ENCODE measurements around the gene B3GNT5.

The B3GNT5 gene

DNA sequence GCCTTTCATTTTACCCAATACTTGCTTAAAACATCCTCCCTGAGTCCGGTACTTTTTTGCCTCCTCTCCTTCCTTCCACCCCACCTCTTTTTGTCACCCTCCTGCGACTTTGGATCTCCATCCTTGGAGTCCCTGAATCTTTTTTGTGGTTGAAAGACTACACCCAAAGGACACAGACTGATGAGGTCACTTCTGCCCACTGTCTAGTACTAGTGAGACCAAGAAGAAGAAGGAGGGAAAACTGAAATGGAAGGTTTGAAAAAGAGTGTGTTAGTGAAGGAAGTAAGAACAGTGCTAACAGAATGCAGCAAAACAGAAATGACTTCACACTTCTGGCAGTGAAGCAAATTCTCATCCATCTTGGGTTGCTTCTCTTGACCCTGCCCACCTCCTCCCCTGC lies 6.6 kb downstream of the B3GNT5 start:
- no peaks in the 10 kb centered on the region for H3K9me3 ChIP-seq (ENCODE audit: control insufficient read depth, insufficient read depth, low read depth, low read length)
- H3K27ac ChIP-seq (ENCODE audit: extremely low read depth, low read depth, low read length) = no peak overlapping the region
- H3K4me3 ChIP-seq (ENCODE audit: low read depth, low read length) = no peak overlapping the region
- ChIA-PET POLR2A (no interaction called here), CTCF (no interaction called here)
- no peaks in the 10 kb centered on the region for H3K36me3 ChIP-seq (ENCODE audit: control insufficient read depth in 2 of 2, insufficient read depth in 1 of 2, low read length in 2 of 2)
- TF ChIP-seq RBAK (tag by site-specific recombination; IDR thresholded peaks at IDR 0.05) (no peak), ZNF654 (tag by site-specific recombination; IDR thresholded peaks at IDR 0.05; ENCODE audit: low read depth) (no peak), ZNF404 (tag by site-specific recombination; IDR thresholded peaks at IDR 0.05) (no peak), MYNN (tag by site-specific recombination; IDR thresholded peaks at IDR 0.05; ENCODE audit: borderline replicate concordance) (no peak), ZNF560 (tag by site-specific recombination; IDR thresholded peaks at IDR 0.05; ENCODE audit: borderline replicate concordance) (no peak), ZNF175 (tag by site-specific recombination; IDR thresholded peaks at IDR 0.05) (no peak), GFI1B (tag by site-specific recombination; IDR thresholded peaks at IDR 0.05) (no peak), ZNF146 (tag by site-specific recombination; IDR thresholded peaks at IDR 0.05) (no peak), GLIS2 (tag by site-specific recombination; IDR thresholded peaks at IDR 0.05) (no peak), ZIC2 (tag by site-specific recombination; IDR thresholded peaks at IDR 0.05) (no peak), SP7 (tag by site-specific recombination; IDR thresholded peaks at IDR 0.05) (no peak), ZNF114 (tag by site-specific recombination; IDR thresholded peaks at IDR 0.05) (no peak), ZNF391 (tag by site-specific recombination; IDR thresholded peaks at IDR 0.05; ENCODE audit: borderline replicate concordance, low read depth) (no peak)
- TF ChIP-seq, protein P1, sequence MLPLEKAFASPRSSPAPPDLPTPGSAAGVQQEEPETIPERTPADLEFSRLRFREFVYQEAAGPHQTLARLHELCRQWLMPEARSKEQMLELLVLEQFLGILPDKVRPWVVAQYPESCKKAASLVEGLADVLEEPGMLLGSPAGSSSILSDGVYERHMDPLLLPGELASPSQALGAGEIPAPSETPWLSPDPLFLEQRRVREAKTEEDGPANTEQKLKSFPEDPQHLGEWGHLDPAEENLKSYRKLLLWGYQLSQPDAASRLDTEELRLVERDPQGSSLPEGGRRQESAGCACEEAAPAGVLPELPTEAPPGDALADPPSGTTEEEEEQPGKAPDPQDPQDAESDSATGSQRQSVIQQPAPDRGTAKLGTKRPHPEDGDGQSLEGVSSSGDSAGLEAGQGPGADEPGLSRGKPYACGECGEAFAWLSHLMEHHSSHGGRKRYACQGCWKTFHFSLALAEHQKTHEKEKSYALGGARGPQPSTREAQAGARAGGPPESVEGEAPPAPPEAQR (tag by site-specific recombination; IDR thresholded peaks at IDR 0.05) = no peak
- TF ChIP-seq, protein P2, sequence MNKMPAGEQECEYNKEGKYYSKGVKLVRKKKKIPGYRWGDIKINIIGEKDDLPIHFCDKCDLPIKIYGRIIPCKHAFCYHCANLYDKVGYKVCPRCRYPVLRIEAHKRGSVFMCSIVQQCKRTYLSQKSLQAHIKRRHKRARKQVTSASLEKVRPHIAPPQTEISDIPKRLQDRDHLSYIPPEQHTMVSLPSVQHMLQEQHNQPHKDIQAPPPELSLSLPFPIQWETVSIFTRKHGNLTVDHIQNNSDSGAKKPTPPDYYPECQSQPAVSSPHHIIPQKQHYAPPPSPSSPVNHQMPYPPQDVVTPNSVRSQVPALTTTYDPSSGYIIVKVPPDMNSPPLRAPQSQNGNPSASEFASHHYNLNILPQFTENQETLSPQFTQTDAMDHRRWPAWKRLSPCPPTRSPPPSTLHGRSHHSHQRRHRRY (tag by site-specific recombination; IDR thresholded peaks at IDR 0.05) = no peak
- H3K4me1 ChIP-seq (ENCODE audit: control insufficient read depth, insufficient read depth, low read length) = no peaks in the 10 kb centered on the region

DNA sequence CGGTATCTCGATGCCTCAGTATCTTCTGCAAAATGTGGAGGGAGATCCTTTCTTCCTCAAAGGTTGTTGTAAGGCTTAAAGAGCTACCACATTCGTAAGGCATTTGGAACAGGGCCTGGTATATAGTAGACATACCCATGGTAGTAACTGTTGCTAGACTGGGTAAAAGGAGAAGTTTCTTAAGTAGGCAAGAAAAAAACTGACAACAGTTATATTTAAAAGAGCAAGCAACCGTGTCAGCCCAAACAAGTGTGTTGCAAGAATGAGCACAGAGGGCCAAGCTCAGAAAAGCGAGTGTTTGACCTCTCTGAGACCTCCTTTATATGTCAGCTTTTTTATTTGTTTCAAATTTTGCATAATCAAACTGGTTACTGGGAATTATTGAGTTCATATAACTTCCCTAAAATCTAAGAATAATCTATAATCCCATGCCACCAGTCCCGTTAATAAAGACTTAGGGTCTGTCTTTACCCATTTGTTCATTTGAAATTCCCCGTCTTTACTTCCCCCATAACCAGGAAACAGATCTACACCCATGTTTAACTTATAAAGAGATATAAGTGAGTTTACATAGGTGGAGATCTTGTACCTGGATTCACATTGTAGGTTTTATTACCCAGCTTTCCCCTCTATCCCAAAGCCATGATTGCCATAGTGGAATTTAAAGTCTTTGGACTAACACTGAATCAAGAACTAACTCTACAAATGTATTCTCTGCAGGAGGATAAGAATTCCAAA lies 7.3 kb downstream of the B3GNT5 start:
- no peak overlapping the region for H3K27ac ChIP-seq (ENCODE audit: extremely low read depth, low read depth, low read length)
- ChIA-PET CTCF (interaction anchor here (0.7 kb wide), 1 partner anchor 50 kb away, joined by 3 read pairs; no protein-coding TSS in a partner anchor), POLR2A (no interaction called here)
- TF ChIP-seq ZNF473 (tag by site-specific recombination; IDR thresholded peaks at IDR 0.05) = no peak
- no peak for TF ChIP-seq ZNF121 (tag by site-specific recombination; IDR thresholded peaks at IDR 0.05)
- no peak for TF ChIP-seq ZNF169 (tag by site-specific recombination; IDR thresholded peaks at IDR 0.05)
- no peak for TF ChIP-seq OSR2 (tag by site-specific recombination; IDR thresholded peaks at IDR 0.05)
- TF ChIP-seq ZNF624 (tag by site-specific recombination; IDR thresholded peaks at IDR 0.05) = no peak
- TF ChIP-seq ZNF510 (tag by site-specific recombination; IDR thresholded peaks at IDR 0.05; ENCODE audit: insufficient replicate concordance) = no peak
- no peak for TF ChIP-seq ZNF394 (tag by site-specific recombination; IDR thresholded peaks at IDR 0.05; ENCODE audit: borderline replicate concordance)
- no peak for TF ChIP-seq YY1 (tag by site-specific recombination; IDR thresholded peaks at IDR 0.05)
- TF ChIP-seq, protein P3, sequence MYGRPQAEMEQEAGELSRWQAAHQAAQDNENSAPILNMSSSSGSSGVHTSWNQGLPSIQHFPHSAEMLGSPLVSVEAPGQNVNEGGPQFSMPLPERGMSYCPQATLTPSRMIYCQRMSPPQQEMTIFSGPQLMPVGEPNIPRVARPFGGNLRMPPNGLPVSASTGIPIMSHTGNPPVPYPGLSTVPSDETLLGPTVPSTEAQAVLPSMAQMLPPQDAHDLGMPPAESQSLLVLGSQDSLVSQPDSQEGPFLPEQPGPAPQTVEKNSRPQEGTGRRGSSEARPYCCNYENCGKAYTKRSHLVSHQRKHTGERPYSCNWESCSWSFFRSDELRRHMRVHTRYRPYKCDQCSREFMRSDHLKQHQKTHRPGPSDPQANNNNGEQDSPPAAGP (tag by site-specific recombination; IDR thresholded peaks at IDR 0.05) = no peak
- no peaks in the 10 kb centered on the region for H3K4me1 ChIP-seq (ENCODE audit: control insufficient read depth, insufficient read depth, low read length)
- H3K36me3 ChIP-seq (ENCODE audit: control insufficient read depth in 2 of 2, insufficient read depth in 1 of 2, low read length in 2 of 2) = no peaks in the 10 kb centered on the region
- H3K4me3 ChIP-seq (ENCODE audit: low read depth, low read length) = no peak overlapping the region
- no peaks in the 10 kb centered on the region for H3K9me3 ChIP-seq (ENCODE audit: control insufficient read depth, insufficient read depth, low read depth, low read length)

Data from HEK293 (cell line).